ENCODE measurements around the gene TMPRSS4.

Gene TMPRSS4

DNA sequence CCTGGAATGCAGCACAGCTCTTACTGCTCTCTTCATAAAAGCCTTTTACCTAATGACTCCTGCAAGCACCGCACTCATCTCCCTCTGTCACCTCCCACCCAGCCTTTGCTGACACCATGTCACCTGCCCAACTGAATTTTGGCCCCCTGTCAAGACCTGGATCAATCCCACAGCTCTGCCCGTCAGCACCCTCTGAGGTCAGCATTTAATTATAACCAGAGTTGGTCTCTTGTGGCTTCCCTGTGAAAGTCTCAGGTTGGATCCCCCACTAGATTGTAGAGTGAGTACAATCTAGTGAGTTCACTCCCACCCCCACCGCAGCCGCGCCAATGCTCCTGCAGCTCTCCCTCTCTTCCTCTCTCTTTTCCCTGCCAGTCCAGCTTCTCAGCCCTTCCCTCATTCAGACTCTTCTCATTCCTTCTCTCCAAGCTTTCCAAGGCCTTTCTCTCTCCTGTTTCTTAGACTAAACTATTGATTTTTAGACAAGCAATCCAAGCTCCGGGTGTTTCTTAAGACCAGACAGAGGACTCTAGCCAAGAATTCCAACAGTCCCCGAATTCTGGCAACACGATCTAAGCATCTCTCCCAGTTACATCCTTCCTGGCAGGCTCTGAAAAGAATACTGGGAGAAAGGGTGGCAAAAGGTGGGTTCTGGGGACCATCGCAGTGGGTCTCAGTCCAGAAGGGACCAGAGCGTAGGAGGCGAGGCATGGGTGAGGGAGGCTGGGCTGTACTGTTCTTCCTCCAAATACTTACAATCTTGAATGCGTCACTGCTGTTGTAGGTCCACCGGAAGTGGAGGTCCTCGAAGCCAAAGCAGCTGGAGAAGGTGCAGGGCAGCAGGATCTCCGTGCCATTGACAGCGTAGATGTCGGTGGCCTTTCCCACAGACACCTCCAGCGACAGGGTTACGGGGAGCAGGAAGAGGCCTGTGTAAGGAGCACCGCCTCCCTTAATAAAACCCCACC, 67.7 kb downstream of the TMPRSS4 start:
- no peaks in the 10 kb centered on the region for H3K36me3 ChIP-seq
- no peak overlapping the region for H3K4me3 ChIP-seq (ENCODE audit: low read depth, low read length)
- no peak for DNase-seq
- no peak for TF ChIP-seq CTCF (IDR thresholded peaks at IDR 0.05; ENCODE audit: low read depth, low read length)
- H3K27me3 ChIP-seq, result peaks cover 38% of the 10 kb centered on the region
- no peaks in the 10 kb centered on the region for H3K9me3 ChIP-seq
- H3K4me1 ChIP-seq, result no peaks in the 10 kb centered on the region

DNA sequence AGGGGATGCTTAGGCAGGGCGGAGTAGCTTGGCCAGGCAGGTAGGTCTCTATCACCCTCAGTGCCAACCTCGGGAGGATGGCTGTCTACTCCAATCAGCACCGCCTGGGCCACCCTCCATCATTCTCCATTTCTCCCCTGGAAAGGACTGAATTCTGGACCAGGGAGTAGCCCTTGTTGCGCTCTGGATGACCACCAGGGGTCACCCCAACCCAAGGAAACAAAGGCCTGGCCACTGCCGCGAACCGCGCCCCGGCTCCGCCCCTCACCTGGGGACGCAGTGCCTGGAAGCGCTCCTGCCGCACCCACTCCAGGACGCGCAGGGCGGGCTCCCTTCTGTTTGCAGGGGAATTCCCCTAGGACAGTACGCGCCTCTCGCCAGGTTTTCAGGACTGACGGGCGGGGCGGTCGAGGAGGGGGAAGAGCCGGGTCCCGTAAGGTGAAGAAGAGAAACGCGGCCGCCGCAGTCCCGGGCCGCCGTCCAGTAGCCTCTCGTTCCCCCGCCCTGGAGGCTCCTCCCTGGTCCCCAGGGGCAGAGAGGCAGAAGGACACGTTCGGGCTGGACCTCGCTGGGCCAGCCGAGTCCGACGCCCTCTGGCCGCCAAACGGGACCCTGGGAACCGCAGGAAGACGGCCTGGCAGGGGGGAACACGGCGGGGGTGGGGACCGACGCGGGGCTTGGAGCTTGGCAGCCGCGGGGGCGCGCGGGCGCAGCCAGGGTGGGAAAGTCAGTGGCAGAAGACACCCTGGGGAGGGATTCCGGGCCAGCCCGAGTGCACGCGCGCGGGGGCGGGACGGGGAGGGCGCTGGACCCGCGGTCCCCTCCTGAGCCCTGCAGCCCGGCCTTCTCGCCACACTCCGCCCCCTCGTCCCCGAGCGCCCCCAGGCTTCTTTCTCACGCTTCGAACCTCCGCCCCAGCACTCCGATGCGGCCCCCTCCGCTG, 68.7 kb downstream of the TMPRSS4 start:
- TF ChIP-seq CTCF (IDR thresholded peaks at IDR 0.05; ENCODE audit: low read depth, low read length), result peak; percentile 89
- H3K9me3 ChIP-seq, result no peaks in the 10 kb centered on the region
- H3K4me3 ChIP-seq (ENCODE audit: low read depth, low read length), result peak overlapping the region; percentile 62
- H3K36me3 ChIP-seq, result no peaks in the 10 kb centered on the region
- peaks cover 38% of the 10 kb centered on the region for H3K27me3 ChIP-seq
- peak; percentile 86 for DNase-seq
- no peaks in the 10 kb centered on the region for H3K4me1 ChIP-seq

GRCh38 chr11:118146554-118146953, 69.7 kb downstream of the TMPRSS4 start:
- DNase-seq, result no peak
- Histone ChIP-seq H3K9me3 (no peaks in the 10 kb centered on the region), H3K27me3 (peaks cover 34% of the 10 kb centered on the region), H3K4me3 (ENCODE audit: low read depth, low read length) (no peak overlapping the region), H3K36me3 (no peaks in the 10 kb centered on the region), H3K4me1 (no peaks in the 10 kb centered on the region)
- no peak for TF ChIP-seq CTCF (IDR thresholded peaks at IDR 0.05; ENCODE audit: low read depth, low read length)

- Histone ChIP-seq H3K27me3 (peaks cover 38% of the 10 kb centered on the region), H3K4me3 (ENCODE audit: low read depth, low read length) (no peak overlapping the region), H3K36me3 (no peaks in the 10 kb centered on the region), H3K4me1 (no peaks in the 10 kb centered on the region), H3K9me3 (no peaks in the 10 kb centered on the region)
- no peak for DNase-seq
- no peak for TF ChIP-seq CTCF (IDR thresholded peaks at IDR 0.05; ENCODE audit: low read depth, low read length)
Observed at GRCh38 chr11:118147502-118147901, 70.6 kb downstream of the TMPRSS4 start.

DNA sequence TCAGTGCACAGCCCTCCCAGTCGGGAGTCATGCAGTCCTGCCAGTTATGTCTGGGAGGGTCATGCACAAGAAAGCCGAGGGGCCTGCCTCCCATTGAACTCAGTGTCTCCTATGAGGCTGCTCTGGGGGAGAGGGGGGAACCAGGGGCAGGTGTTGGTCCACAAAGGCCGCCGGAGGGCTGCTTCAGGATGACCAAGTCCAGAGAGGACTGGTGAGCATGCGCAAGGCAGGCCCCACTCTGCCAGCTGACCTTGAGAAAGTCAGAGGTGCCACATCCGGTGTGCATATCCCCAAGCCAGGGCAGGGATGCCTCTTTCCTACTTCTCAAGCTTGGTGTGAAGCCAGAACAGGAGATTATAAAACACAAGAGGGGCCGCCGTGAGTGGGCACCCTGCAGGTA, 71.4 kb downstream of the TMPRSS4 start:
- TF ChIP-seq CTCF (IDR thresholded peaks at IDR 0.05; ENCODE audit: low read depth, low read length), result no peak
- H3K36me3 ChIP-seq, result no peaks in the 10 kb centered on the region
- peaks cover 38% of the 10 kb centered on the region for H3K27me3 ChIP-seq
- no peaks in the 10 kb centered on the region for H3K4me1 ChIP-seq
- no peak for DNase-seq
- no peak overlapping the region for H3K4me3 ChIP-seq (ENCODE audit: low read depth, low read length)
- H3K9me3 ChIP-seq, result no peaks in the 10 kb centered on the region

All from BE2C (cell line).